Mesenchymal stem cell (in vitro differentiated cells and primary cell): ENCODE measurements around the gene CHST11.

ENCODE experiments used
- DNase-seq: peaks from one replicate; pipeline ENCODE4 v3.0.0-alpha.2; 2013
- H2AFZ ChIP-seq: one replicate; pipeline ENCODE4 v1.6.1; 2013; ENCODE audit warnings: low read depth, mild to moderate bottlenecking, control low read depth, inconsistent platforms, low read length, moderate library complexity
- H2AK5ac ChIP-seq: 2 replicates; pipeline ENCODE4 v1.6.1; 2013; ENCODE audit warnings: low read length, moderate library complexity, mild to moderate bottlenecking, inconsistent platforms; ENCODE audit not compliant: severe bottlenecking
- H2BK120ac ChIP-seq: one replicate; pipeline ENCODE4 v1.6.1; 2013; ENCODE audit warnings: low read depth, mild to moderate bottlenecking, inconsistent platforms, low read length, moderate library complexity
- H2BK12ac ChIP-seq, 2 experiments: one replicate each; pipeline ENCODE4 v1.6.1; 2013; ENCODE audit warnings: inconsistent platforms in 2 of 2, low read length in 2 of 2, mild to moderate bottlenecking in 2 of 2, moderate library complexity in 2 of 2, control low read depth in 1 of 2
- H2BK15ac ChIP-seq: one replicate; pipeline ENCODE4 v1.6.1; 2013; ENCODE audit warnings: mild to moderate bottlenecking, low read depth, inconsistent platforms; ENCODE audit not compliant: poor library complexity, severe bottlenecking
- H2BK5ac ChIP-seq: 2 replicates; pipeline ENCODE4 v1.6.1; 2013; ENCODE audit warnings: low read depth, mild to moderate bottlenecking, low read length, control low read depth, inconsistent platforms; ENCODE audit not compliant: poor library complexity, severe bottlenecking
- H3K14ac ChIP-seq, 2 experiments: one replicate each; pipeline ENCODE4 v1.6.1; 2013; ENCODE audit warnings: inconsistent platforms in 2 of 2, low read length in 2 of 2, control low read depth in 1 of 2, mild to moderate bottlenecking in 1 of 2, moderate library complexity in 1 of 2
- H3K18ac ChIP-seq, 2 experiments: one replicate each; pipeline ENCODE4 v1.6.1; 2013; ENCODE audit warnings: inconsistent platforms in 2 of 2, low read length in 2 of 2, control low read depth in 1 of 2, low read depth in 1 of 2, mild to moderate bottlenecking in 1 of 2
- H3K23ac ChIP-seq, 2 experiments: one replicate each; pipeline ENCODE4 v1.6.1; 2013; ENCODE audit warnings: inconsistent platforms in 2 of 2, low read length in 2 of 2, mild to moderate bottlenecking in 2 of 2, moderate library complexity in 2 of 2, control low read depth in 1 of 2
- H3K27ac ChIP-seq: 2 replicates; pipeline ENCODE4 v1.5.1; 2013; ENCODE audit warnings: mild to moderate bottlenecking, moderate library complexity, low read length, control low read depth, inconsistent platforms; ENCODE audit not compliant: poor library complexity, severe bottlenecking
- H3K27me3 ChIP-seq, 2 experiments: 2 replicates each; pipeline versions ENCODE4 v1.6.1 to v1.7.0; 2013; ENCODE audit warnings: low read length in 2 of 2, mild to moderate bottlenecking in 2 of 2, moderate library complexity in 2 of 2, control low read depth in 1 of 2, inconsistent platforms in 1 of 2; ENCODE audit not compliant: control insufficient read depth in 1 of 2, insufficient read depth in 1 of 2
- H3K36me3 ChIP-seq, 2 experiments: 2 replicates each; pipeline versions ENCODE4 v1.6.1 to v1.7.0; 2013; ENCODE audit warnings: low read length in 2 of 2, control low read depth in 1 of 2, inconsistent platforms in 1 of 2, low read depth in 1 of 2, mild to moderate bottlenecking in 1 of 2; ENCODE audit not compliant: insufficient read depth in 2 of 2, control insufficient read depth in 1 of 2
- H3K4ac ChIP-seq, 2 experiments: one replicate each; pipeline ENCODE4 v1.6.1; 2013; ENCODE audit warnings: inconsistent platforms in 2 of 2, low read length in 2 of 2, mild to moderate bottlenecking in 2 of 2, moderate library complexity in 2 of 2, control low read depth in 1 of 2, low read depth in 1 of 2
- H3K4me1 ChIP-seq: 2 replicates; pipeline ENCODE4 v1.6.1; 2013; ENCODE audit warnings: low read depth, low read length, control low read depth; ENCODE audit not compliant: control insufficient read depth, insufficient read depth
- H3K4me2 ChIP-seq: 2 replicates; pipeline ENCODE4 v1.6.1; 2013; ENCODE audit warnings: low read length, mild to moderate bottlenecking, inconsistent platforms; ENCODE audit not compliant: poor library complexity, severe bottlenecking
- H3K4me3 ChIP-seq, 2 experiments: 2 replicates each; pipeline versions ENCODE4 v1.5.1 to v1.7.0; 2013; ENCODE audit warnings: low read length in 2 of 2, mild to moderate bottlenecking in 2 of 2, control low read depth in 1 of 2, low read depth in 1 of 2; ENCODE audit not compliant: insufficient read depth in 1 of 2
- H3K79me1 ChIP-seq: replicated peaks from 2 replicates; pipeline ENCODE4 v1.6.1; 2013; ENCODE audit warnings: mild to moderate bottlenecking, control low read depth, low read length, inconsistent platforms; ENCODE audit not compliant: poor library complexity, severe bottlenecking
- H3K9ac ChIP-seq: 2 replicates; pipeline ENCODE4 v1.7.0; 2013; ENCODE audit warnings: mild to moderate bottlenecking, low read length, moderate library complexity
- H3K9me3 ChIP-seq: 2 replicates; pipeline ENCODE4 v1.7.0; 2013; ENCODE audit warnings: mild to moderate bottlenecking, low read length; ENCODE audit not compliant: control insufficient read depth
- H4K8ac ChIP-seq: one replicate; pipeline ENCODE4 v1.6.1; 2013; ENCODE audit warnings: inconsistent platforms, mild to moderate bottlenecking, low read length, moderate library complexity
- H4K91ac ChIP-seq: one replicate; pipeline ENCODE4 v1.6.1; 2013; ENCODE audit warnings: mild to moderate bottlenecking, low read length, inconsistent platforms
- WGBS: methylation state at CpG from one replicate; pipeline ENCODE4 v1.1.7; 2013; ENCODE audit warnings: mixed read lengths; 5-methylcytosine and 5-hydroxymethylcytosine counted together

CHST11 gene

DNA sequence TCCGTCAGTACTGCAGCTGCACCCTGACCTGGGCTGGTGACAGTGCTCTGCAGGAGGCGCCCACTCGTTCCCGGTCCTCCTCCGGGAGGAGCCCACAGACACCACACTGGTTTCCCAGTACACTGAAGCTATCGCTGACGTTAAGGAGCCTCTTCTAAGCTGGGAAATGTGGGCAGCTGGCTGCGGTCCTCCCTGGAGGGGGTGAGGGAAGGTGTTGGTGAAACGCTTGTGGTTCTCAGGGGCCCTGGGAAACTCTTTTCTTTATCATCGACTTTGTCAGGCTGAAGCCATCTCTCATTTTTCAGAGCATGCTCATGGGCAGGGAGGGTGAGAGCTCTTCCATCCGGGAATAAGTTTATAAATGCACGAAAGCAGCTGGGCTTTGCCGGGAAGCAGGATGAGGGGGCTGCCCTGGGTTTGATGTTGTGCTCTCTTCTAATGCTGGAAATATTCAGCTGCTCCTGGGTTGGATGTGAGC is 176.0 kb downstream of the CHST11 start:
- Histone ChIP-seq H4K91ac (no peak overlapping the region), H3K27me3 (peaks cover 0 to 36% of the 10 kb centered on the region in 2 experiments), H3K4me2 (no peak overlapping the region), H3K4me1 (no peaks in the 10 kb centered on the region), H3K4me3 (peak overlapping the region in 1 of 2 experiments; percentile 46), H3K4ac (peak overlapping the region in 1 of 2 experiments; percentile 14), H3K14ac (no peak overlapping the region), H2BK5ac (no peak overlapping the region), H3K9me3 (no peaks in the 10 kb centered on the region), H2BK12ac (no peak overlapping the region), H3K23ac (no peak overlapping the region), H3K18ac (peak overlapping the region in 1 of 2 experiments; percentile 75), H2BK120ac (no peak overlapping the region), H4K8ac (no peak overlapping the region), H3K79me1 (no peaks in the 10 kb centered on the region), H3K36me3 (peaks cover 0 to 3% of the 10 kb centered on the region in 2 experiments), H2AK5ac (no peak overlapping the region), H3K9ac (peak overlapping the region; percentile 47), H3K27ac (no peak overlapping the region), H2BK15ac (no peak overlapping the region), H2AFZ (no peak overlapping the region)
- DNase-seq, result peak; percentile 50
- 79% methylated on average over 13 of the region's 13 CpGs for WGBS

DNA sequence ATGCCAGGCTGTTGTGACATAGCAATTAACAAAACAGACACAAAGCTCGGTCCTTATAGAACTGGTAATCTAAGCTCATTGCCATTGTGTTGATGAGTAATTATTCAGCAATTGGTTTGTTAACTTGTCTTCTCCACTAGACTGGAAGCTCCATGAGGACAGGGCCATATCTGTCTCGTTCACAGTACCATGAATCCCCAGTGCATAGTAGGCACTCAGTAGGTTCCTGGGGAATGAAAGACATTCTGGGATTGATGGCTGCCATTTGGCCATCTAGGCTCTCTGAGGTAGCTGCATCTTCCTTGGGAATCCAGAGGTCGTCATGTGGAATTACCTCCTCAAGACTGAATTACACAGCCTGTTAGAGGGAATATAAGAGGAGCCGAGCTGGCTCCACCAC is 177.3 kb downstream of the CHST11 start:
- Histone ChIP-seq H3K27me3 (peaks cover 0 to 34% of the 10 kb centered on the region in 2 experiments), H3K23ac (no peak overlapping the region), H3K14ac (no peak overlapping the region), H3K4me1 (no peaks in the 10 kb centered on the region), H3K79me1 (no peaks in the 10 kb centered on the region), H2BK12ac (no peak overlapping the region), H3K4me3 (no peak overlapping the region), H4K8ac (no peak overlapping the region), H2BK15ac (no peak overlapping the region), H2AFZ (no peak overlapping the region), H3K4ac (no peak overlapping the region), H2AK5ac (no peak overlapping the region), H3K36me3 (peaks cover 0 to 3% of the 10 kb centered on the region in 2 experiments), H4K91ac (no peak overlapping the region), H3K27ac (no peak overlapping the region), H3K9ac (no peak overlapping the region), H2BK120ac (no peak overlapping the region), H3K9me3 (no peaks in the 10 kb centered on the region), H2BK5ac (no peak overlapping the region), H3K4me2 (no peak overlapping the region), H3K18ac (no peak overlapping the region)
- WGBS, result 98% methylated on average over 4 of the region's 4 CpGs
- no peak for DNase-seq

DNA sequence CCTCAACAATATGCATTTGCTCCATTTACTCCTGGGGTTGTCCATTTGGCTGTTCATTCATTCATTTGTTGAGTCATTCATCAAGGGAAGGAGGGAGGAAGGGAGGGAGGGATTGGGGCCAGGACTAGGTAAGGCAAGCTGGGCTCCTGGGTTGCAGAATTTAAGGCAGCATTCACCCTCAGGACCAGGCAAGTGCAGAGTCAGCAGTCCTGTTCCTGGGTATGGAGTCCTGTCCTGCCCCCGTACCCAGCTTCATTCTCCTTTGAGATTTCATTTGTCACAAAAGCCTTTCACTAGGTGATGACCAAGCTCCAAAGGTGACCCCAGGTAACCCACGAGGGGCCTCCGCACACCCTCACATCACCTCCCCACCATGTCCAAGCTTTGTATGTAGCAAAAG is 178.1 kb downstream of the CHST11 start:
- no peak overlapping the region for H2BK12ac ChIP-seq
- 100% methylated on average over 2 of the region's 3 CpGs for WGBS
- H2BK5ac ChIP-seq, result no peak overlapping the region
- H3K27ac ChIP-seq, result no peak overlapping the region
- H2AK5ac ChIP-seq, result no peak overlapping the region
- no peaks in the 10 kb centered on the region for H3K79me1 ChIP-seq
- no peaks in the 10 kb centered on the region for H3K9me3 ChIP-seq
- H3K27me3 ChIP-seq, result peaks cover 0 to 34% of the 10 kb centered on the region in 2 experiments
- no peak overlapping the region for H3K14ac ChIP-seq
- no peak overlapping the region for H3K4me2 ChIP-seq
- H4K91ac ChIP-seq, result no peak overlapping the region
- no peaks in the 10 kb centered on the region for H3K4me1 ChIP-seq
- no peak overlapping the region for H4K8ac ChIP-seq
- H2BK15ac ChIP-seq, result no peak overlapping the region
- no peak overlapping the region for H2AFZ ChIP-seq
- no peak overlapping the region for H3K9ac ChIP-seq
- no peak overlapping the region for H3K23ac ChIP-seq
- no peak overlapping the region for H3K4me3 ChIP-seq
- H2BK120ac ChIP-seq, result no peak overlapping the region
- no peak for DNase-seq
- H3K36me3 ChIP-seq, result peaks cover 0 to 3% of the 10 kb centered on the region in 2 experiments
- H3K18ac ChIP-seq, result no peak overlapping the region
- H3K4ac ChIP-seq, result no peak overlapping the region

DNA sequence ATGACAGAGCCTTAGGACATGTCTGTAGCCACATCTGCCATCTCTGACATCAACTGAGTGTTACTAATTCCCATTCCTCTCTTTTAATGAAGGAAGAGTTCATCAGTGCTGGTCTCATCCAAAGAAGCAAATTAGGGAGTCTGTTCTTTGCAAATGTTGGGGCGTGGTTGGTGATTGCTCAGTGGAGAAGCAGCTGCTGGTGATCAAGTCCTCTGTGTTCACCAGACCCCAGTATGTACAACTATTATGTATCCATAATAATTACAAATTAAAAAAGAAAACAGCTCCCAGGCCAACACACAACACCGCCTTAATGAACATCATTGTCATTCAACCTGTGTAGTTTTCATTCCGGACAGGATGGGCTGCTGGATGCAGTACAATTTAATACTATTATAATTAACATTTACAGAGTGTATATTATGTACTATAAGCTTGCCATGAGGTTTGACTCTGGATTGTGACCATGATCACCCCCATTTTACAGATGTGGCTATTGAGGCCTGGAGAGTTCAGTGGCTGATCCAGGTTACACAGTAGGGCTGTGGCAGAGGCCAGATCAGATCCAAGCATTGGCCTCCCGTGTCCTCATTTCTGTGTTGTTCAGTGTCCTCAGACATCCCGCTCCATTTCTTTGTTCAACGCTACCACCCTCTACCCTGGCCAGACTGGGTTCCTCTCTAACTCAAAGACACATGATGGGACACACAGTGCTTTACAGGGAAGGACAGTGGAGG is 179.0 kb downstream of the CHST11 start:
- no peak overlapping the region for H2BK120ac ChIP-seq
- no peak overlapping the region for H2BK12ac ChIP-seq
- no peak overlapping the region for H4K91ac ChIP-seq
- H3K18ac ChIP-seq, result no peak overlapping the region
- no peak overlapping the region for H3K4ac ChIP-seq
- H3K4me2 ChIP-seq, result no peak overlapping the region
- no peak overlapping the region for H2BK15ac ChIP-seq
- H2AK5ac ChIP-seq, result no peak overlapping the region
- no peaks in the 10 kb centered on the region for H3K79me1 ChIP-seq
- H3K4me3 ChIP-seq, result no peak overlapping the region
- no peak overlapping the region for H3K14ac ChIP-seq
- DNase-seq, result no peak
- peaks cover 0 to 30% of the 10 kb centered on the region in 2 experiments for H3K27me3 ChIP-seq
- no peak overlapping the region for H3K23ac ChIP-seq
- peaks cover 0 to 3% of the 10 kb centered on the region in 2 experiments for H3K36me3 ChIP-seq
- H3K9ac ChIP-seq, result no peak overlapping the region
- 100% methylated on average over 3 of the region's 6 CpGs for WGBS
- no peak overlapping the region for H2AFZ ChIP-seq
- no peaks in the 10 kb centered on the region for H3K4me1 ChIP-seq
- H3K27ac ChIP-seq, result no peak overlapping the region
- no peak overlapping the region for H4K8ac ChIP-seq
- no peak overlapping the region for H2BK5ac ChIP-seq
- H3K9me3 ChIP-seq, result peaks cover 3% of the 10 kb centered on the region
